SU-DHL-6 (cell line): ENCODE measurements around the gene MIPEP.
"Not testable (repeated sequence)": the region's sequence is repeated elsewhere in the genome, so short reads cannot be mapped to it uniquely, and the experiment has no call there.

ENCODE experiments used
- H2AFZ ChIP-seq: fragments of 200-600 bp; sonication (generic); 2 replicates; pipeline ENCODE4 v1.6.1; 2014; ENCODE audit warnings: low read depth, mild to moderate bottlenecking, moderate library complexity, mixed read lengths, antibody characterized with exemption, low read length; ENCODE audit not compliant: severe bottlenecking
- H3F3A ChIP-seq: fragments of 200-600 bp; shearing (Covaris generic); 2 replicates; pipeline ENCODE4 v1.6.0; 2016; ENCODE audit warnings: antibody characterized with exemption, mild to moderate bottlenecking; ENCODE audit not compliant: insufficient read depth
- H3K27ac ChIP-seq: fragments of 200-600 bp; sonication (generic); 2 replicates; pipeline ENCODE4 v1.5.1; 2016; ENCODE audit warnings: low read depth, mild to moderate bottlenecking, low read length, moderate library complexity, mixed read lengths
- H3K27me3 ChIP-seq: fragments of 200-600 bp; sonication (generic), shearing (Covaris generic); 2 replicates; pipeline ENCODE4 v1.6.0; 2014; ENCODE audit warnings: mild to moderate bottlenecking, low read length
- H3K36me3 ChIP-seq: fragments of 200-600 bp; sonication (generic); 2 replicates; pipeline ENCODE4 v1.6.1; 2014; ENCODE audit warnings: mild to moderate bottlenecking, low read length, mixed read lengths
- H3K4me2 ChIP-seq: fragments of 300-600, 200-600 bp; shearing (Covaris generic), sonication (generic); 2 replicates; pipeline ENCODE4 v1.6.0; 2014; ENCODE audit warnings: low read length, low read depth, mild to moderate bottlenecking; ENCODE audit not compliant: poor library complexity, severe bottlenecking
- H3K4me3 ChIP-seq: fragments of 200-600 bp; sonication (generic); 2 replicates; pipeline ENCODE4 v1.5.1; 2014; ENCODE audit warnings: antibody characterized with exemption, low read length, mild to moderate bottlenecking, mixed read lengths; ENCODE audit not compliant: insufficient read depth, poor library complexity, severe bottlenecking
- H3K79me2 ChIP-seq: fragments of 200-600 bp; sonication (generic); 2 replicates; pipeline ENCODE4 v1.6.1; 2014; ENCODE audit warnings: mild to moderate bottlenecking, low read length, moderate library complexity; ENCODE audit not compliant: insufficient read depth
- H3K9ac ChIP-seq: fragments of 200-600 bp; sonication (generic); 2 replicates; pipeline ENCODE4 v1.7.0; 2014; ENCODE audit warnings: mild to moderate bottlenecking, low read length
- H3K9me2 ChIP-seq: fragments of 200-600 bp; sonication (generic); replicated peaks from 2 replicates; pipeline ENCODE4 v1.6.1; 2014; ENCODE audit warnings: low read length; ENCODE audit not compliant: insufficient read depth
- H3K9me3 ChIP-seq: fragments of 200-600 bp; sonication (generic); 2 replicates; pipeline ENCODE4 v1.6.1; 2014; ENCODE audit warnings: low read length, mixed read lengths; ENCODE audit not compliant: insufficient read depth
- H4K20me1 ChIP-seq: fragments of 200-600 bp; sonication (generic); 2 replicates; pipeline ENCODE4 v1.6.1; 2014; ENCODE audit warnings: low read depth, mild to moderate bottlenecking, antibody characterized with exemption, low read length, moderate library complexity, mixed read lengths
- CTCF ChIP-seq: fragments of 200-600 bp; sonication (generic); IDR thresholded peaks from one replicate; pipeline ENCODE4 v1.5.1; 2017; ENCODE audit warnings: antibody characterized with exemption, mild to moderate bottlenecking, low read length, moderate library complexity; ENCODE audit not compliant: insufficient read depth, poor library complexity, severe bottlenecking
- EZH2phosphoT487 ChIP-seq: fragments of 200-600 bp; sonication (generic), shearing (Covaris generic); conservative IDR thresholded peaks from 2 replicates; pipeline ENCODE4 v1.6.1; 2018; ENCODE audit warnings: mild to moderate bottlenecking, antibody characterized with exemption, low read length, moderate library complexity, mixed read lengths

MIPEP gene

GRCh38 chr13:23898101-23898500 is 8.9 kb upstream of the MIPEP start:
- H3K36me3 ChIP-seq, result no peaks in the 10 kb centered on the region
- no peak overlapping the region for H3K4me3 ChIP-seq
- no peak overlapping the region for H3K9ac ChIP-seq
- H2AFZ ChIP-seq, result no peak overlapping the region
- H3K27me3 ChIP-seq, result no peaks in the 10 kb centered on the region
- no peak overlapping the region for H3K4me2 ChIP-seq
- no peaks in the 10 kb centered on the region for H3F3A ChIP-seq
- no peaks in the 10 kb centered on the region for H4K20me1 ChIP-seq
- no peaks in the 10 kb centered on the region for H3K79me2 ChIP-seq
- no peak overlapping the region for H3K27ac ChIP-seq
- no peaks in the 10 kb centered on the region for H3K9me2 ChIP-seq
- TF ChIP-seq CTCF (no peak), EZH2phosphoT487 (no peak)
- no peaks in the 10 kb centered on the region for H3K9me3 ChIP-seq

- H3K79me2 ChIP-seq, H3K4me2 ChIP-seq, H3K27ac ChIP-seq, H3K9me3 ChIP-seq, H2AFZ ChIP-seq, H3K36me3 ChIP-seq, H3K9me2 ChIP-seq, H3K4me3 ChIP-seq, H3K27me3 ChIP-seq, H3F3A ChIP-seq, H4K20me1 ChIP-seq, H3K9ac ChIP-seq: not testable (repeated sequence)
These were observed 8.3 kb upstream of the MIPEP start, which contains the start of gene C1QTNF9B for GRCh38 chr13:23897452-23897919. C1QTNF9B (minus strand) TSS chr13:23897502.

- H3K9me3 ChIP-seq, H3K4me3 ChIP-seq, H4K20me1 ChIP-seq, H3K36me3 ChIP-seq, H3K4me2 ChIP-seq, H3K27me3 ChIP-seq, H3F3A ChIP-seq, H3K9ac ChIP-seq, H3K27ac ChIP-seq, H3K9me2 ChIP-seq, H2AFZ ChIP-seq, H3K79me2 ChIP-seq: not testable (repeated sequence)
These were observed 5.5 kb upstream of the MIPEP start for GRCh38 chr13:23894746-23895145.

GRCh38 chr13:23893791-23894190 is 4.6 kb upstream of the MIPEP start:
- not testable (repeated sequence) for H4K20me1 ChIP-seq

More at GRCh38 chr13:23893791-23894190, 4.6 kb upstream of the MIPEP start:
- H3K9ac ChIP-seq, H3F3A ChIP-seq, H3K79me2 ChIP-seq, H3K9me3 ChIP-seq, H3K36me3 ChIP-seq, H3K27ac ChIP-seq, H3K9me2 ChIP-seq, H3K4me3 ChIP-seq, H3K4me2 ChIP-seq, H2AFZ ChIP-seq, H3K27me3 ChIP-seq: not testable (repeated sequence)
